Right kidney (tissue), 1 donor: ENCODE measurements around the gene SRGAP2C.
"Not testable (repeated sequence)": the region's sequence is repeated elsewhere in the genome, so short reads cannot be mapped to it uniquely, and the experiment has no call there.

ENCODE experiments used
- DNase-seq: peaks from one replicate; pipeline ENCODE4 v3.0.0-alpha.2; 2016

Gene SRGAP2C

DNA sequence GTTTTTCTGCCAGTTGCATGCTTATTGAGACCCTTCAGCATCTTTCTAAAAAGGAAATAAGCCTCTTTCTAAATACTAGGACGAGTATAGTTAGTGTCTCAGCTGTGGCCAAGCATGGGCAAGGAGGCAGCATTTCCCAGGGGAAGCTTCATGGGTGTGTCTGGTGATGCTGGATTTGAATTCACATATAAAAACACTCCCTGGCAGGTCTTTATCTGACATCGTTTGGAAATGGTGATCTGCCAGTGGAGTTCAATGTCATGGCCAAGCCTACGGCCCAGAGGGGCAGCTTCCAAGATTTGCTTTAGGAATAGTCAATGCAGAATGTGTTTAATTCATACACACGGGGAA lies 94.7 kb downstream of the SRGAP2C start:
- DNase-seq: not testable (repeated sequence)

- not testable (repeated sequence) for DNase-seq
Measured at GRCh38 chr1:121280699-121281317, 96.0 kb downstream of the SRGAP2C start.

DNA sequence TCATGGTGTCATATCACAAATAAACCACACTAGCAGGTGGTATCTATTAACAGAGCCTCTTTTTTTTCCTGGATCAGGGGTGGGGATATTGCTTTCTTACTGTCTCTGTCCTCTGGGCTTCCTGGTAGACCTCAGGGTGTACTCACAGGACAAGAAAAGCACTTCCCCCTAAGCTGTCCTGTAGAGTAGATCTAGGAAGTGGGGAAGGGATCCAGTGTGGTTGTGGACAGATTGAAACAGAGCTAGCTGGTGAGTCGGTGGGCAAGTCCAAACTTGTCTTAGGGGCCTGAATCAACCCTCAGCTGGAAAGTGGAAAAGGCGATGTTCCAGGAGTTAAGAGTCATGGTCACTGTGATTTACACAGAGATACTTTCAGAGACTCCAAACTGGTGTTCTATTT lies 96.7 kb downstream of the SRGAP2C start:
- DNase-seq: not testable (repeated sequence)

- not testable (repeated sequence) for DNase-seq
Measured at GRCh38 chr1:121283587-121284180, 98.9 kb downstream of the SRGAP2C start.

DNA sequence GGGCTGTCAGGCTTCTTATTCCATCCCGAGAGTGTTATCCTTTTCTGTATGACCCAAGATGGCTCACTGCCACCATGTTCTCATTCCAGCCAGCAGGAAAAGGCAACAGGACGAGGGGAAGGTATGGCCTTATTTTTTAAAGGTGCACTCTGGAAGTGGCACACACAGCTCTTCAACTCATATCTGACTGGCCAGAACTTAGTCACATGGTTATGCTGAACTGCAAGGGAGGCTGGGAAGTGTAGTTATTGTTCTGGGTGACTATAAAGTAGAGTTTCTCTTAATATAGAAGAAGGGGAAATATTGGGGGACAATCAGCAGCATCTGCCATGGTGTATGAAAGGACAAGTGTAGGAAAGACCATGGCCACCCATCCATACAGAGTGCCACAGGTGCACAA lies 107.8 kb downstream of the SRGAP2C start:
- DNase-seq: not testable (repeated sequence)

DNA sequence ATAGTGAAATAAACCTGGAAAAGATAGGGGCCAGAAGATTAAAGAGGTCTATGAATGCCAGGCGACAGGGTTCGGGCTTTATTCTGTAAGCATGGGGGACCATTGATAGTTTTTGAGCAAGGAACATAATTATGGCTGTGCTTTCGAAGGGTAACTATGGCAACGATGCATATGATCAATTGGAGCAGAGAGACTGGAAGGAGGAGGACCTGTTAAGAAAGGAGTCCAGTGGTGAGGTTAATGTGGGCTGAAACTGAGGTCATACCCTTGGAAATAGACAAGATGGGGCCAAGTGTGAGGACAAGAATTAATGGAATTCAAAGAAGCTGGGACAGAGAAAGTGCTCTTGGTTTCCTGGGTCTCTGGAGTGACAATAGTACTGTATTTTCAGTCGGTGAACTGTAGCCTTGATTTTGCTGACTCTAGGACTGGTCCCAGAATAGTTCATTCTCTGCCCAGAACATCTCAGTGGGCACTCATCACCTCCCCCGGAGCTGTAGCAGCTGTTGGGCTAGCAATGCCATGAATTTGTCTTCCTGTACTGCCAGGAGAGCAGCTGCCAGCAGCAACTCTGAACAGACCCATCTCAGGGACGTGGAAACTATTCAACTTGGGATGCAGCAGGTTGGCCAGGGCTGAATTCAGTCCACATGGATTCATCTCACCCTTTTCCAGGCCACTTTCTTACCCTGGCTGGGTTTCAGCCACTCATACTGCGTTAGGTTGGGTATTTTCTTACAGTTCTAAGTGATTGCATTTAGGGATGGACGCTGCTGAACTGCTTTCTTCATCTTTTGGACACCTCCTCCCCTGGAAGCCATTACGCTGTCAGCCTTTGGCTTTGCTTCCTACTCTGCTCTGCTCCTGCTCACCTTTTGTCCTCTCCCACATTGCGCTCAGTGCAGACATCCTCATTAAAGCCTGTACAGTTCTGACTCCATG lies 108.8 kb downstream of the SRGAP2C start:
- not testable (repeated sequence) for DNase-seq

- DNase-seq: not testable (repeated sequence)
Measured at GRCh38 chr1:121294205-121294570, 109.4 kb downstream of the SRGAP2C start.

- not testable (repeated sequence) for DNase-seq
Measured at GRCh38 chr1:121296563-121296962, 111.8 kb downstream of the SRGAP2C start.

GRCh38 chr1:121298529-121298928 lies 113.8 kb downstream of the SRGAP2C start:
- not testable (repeated sequence) for DNase-seq

DNA sequence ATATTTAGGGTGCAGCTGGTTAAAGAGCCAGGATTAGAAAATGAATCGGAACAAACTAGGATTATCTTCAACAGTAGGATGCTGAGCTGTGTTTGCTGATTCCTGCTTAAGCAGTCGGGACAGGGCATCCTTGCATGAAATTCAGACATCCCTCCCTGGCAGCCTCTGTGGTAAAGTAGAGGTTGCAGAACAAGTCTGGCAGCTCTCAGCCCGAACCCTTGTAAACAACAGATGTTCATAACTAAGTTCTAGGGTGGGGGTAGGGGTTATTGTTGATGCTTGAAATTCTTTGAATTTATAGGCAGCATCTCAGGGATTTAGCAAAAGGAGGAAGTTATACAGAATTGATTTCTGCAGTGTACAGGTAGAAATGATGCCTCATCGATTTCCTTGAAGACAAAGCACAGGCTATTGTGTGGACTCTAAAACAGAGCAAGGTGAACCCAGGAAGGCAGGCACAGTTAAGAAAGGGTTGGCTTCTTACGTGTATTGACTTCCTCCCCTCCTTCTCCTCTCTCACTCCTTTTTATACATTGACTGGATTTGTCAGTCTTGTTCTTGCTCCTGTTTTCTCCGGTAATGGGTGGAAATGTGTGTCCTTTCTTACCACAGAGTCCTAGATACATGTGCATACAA lies 114.9 kb downstream of the SRGAP2C start:
- not testable (repeated sequence) for DNase-seq

- DNase-seq: not testable (repeated sequence)
Measured at GRCh38 chr1:121301876-121302275, 117.1 kb downstream of the SRGAP2C start.

DNA sequence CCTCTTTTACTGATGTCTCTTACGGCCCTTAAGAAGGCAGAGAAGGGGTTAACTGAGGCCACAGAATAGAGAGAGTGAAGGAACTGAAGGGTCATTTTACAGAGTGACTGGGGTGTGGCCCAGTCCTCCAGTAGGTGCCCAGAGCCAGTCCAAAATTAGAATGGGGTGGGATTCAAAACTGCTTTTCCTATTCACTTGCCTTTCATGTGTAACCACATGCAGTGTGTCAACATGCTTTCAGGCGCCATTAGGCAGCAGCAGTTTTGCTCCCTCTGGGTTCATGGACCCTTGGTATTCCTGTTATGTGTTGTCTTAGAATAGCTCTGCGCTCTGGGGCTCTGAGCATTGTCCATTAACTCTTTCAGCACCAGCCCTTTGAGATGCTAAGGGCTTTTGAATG lies 123.0 kb downstream of the SRGAP2C start:
- DNase-seq: not testable (repeated sequence)

DNA sequence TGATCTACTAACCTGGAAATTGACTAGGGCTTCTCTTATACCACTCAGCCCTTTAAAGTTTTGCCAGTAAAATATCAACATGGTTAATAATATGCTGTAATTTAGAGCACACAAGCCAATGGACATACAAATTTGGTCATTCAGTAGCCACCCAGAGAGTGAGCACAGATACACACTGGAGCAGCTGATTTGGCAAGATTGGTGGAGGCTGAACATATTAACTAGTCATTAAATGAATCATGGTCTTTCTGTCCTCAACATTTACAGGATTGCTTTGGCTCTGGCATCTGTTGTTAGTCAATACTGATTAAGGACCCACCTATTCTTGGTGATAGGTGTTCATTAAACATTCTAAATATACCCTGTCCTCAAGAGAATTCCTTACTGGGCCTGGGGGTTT lies 130.7 kb downstream of the SRGAP2C start:
- not testable (repeated sequence) for DNase-seq

DNA sequence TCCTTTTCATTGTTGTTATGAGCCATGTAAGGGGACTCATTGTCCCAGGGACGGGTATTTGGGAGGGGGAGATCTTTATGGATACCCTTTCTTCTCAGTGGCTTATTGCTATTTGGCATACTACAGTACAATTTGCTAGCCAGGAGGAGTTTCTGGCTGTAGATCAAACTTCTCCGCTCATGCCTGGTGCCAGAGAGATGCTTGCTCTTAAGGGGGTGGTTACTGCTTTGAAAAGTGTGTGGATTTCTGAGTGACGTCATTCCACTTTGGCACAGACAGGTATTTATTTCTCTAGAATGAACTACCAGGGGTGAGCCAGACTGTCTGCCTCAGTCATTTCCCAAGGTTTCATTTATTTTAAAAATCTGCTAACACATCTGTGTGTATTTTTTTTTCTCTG lies 131.3 kb downstream of the SRGAP2C start:
- not testable (repeated sequence) for DNase-seq

GRCh38 chr1:121317491-121318468 lies 133.0 kb downstream of the SRGAP2C start:
- DNase-seq: not testable (repeated sequence)

GRCh38 chr1:121318687-121319086 lies 133.9 kb downstream of the SRGAP2C start:
- DNase-seq: not testable (repeated sequence)

DNA sequence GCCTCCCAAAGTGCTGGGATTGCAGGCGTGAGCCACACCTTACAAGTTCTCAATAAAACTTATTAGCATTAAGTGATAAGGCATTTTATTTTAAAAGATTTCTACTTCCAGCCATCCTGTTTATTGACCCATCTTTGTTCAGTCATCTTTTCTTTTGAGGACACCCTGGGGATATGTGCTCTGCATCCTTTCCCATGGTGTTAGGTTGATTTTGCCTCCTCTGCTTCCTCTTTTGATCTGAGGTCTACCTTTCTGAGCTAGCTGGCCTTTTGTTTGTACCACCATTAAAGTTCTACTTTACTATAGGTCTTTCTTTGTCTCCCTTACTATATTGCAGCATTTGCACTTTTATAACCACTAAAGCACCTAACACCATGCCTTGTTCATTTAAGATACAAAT lies 136.9 kb downstream of the SRGAP2C start:
- not testable (repeated sequence) for DNase-seq

GRCh38 chr1:121324726-121325125 lies 140.0 kb downstream of the SRGAP2C start:
- DNase-seq: not testable (repeated sequence)

GRCh38 chr1:121332141-121332540 lies 147.4 kb downstream of the SRGAP2C start:
- DNase-seq: not testable (repeated sequence)

- DNase-seq: not testable (repeated sequence)
Measured at GRCh38 chr1:121332599-121333562, 148.1 kb downstream of the SRGAP2C start.
